GM12878 (cell line): ENCODE measurements around the gene RFFL.
A peak's percentile ranks its signal among the peaks of the same experiment; 100 is the strongest.

Experiments
- CBX3 ChIP-seq: fragments of 200-600 bp; sonication (generic); IDR thresholded peaks from 2 replicates; pipeline ENCODE4 v1.6.1; 2016; ENCODE audit warnings: low read depth, borderline replicate concordance
- CEBPB ChIP-seq, 2 experiments: fragments of 150-350 bp in 1 of 2; IDR thresholded peaks; 2 replicates each; pipeline ENCODE4 v1.6.1; 2012 to 2014; ENCODE audit warnings: low read depth in 2 of 2, low read length in 2 of 2, borderline replicate concordance in 1 of 2, inconsistent platforms in 1 of 2
- FOXK2 ChIP-seq: fragments of 450-650 bp; IDR thresholded peaks from 2 replicates; pipeline ENCODE4 v1.6.1; 2017; ENCODE audit warnings: mild to moderate bottlenecking, moderate library complexity
- IKZF1 ChIP-seq: fragments of 450-650 bp; conservative IDR thresholded peaks from 2 replicates; pipeline ENCODE4 v1.6.1; 2017; ENCODE audit warnings: antibody characterized with exemption, mild to moderate bottlenecking
- POLR2A ChIP-seq: IDR thresholded peaks from 2 replicates; pipeline ENCODE4 v1.6.1; 2011; ENCODE audit warnings: low read depth, mild to moderate bottlenecking, low read length
- SMC3 ChIP-seq: IDR thresholded peaks from 2 replicates; pipeline ENCODE4 v1.6.1; 2011; ENCODE audit warnings: low read length, improper control_type of control experiment, borderline replicate concordance
- TCF3 ChIP-seq: IDR thresholded peaks from 2 replicates; pipeline ENCODE4 v1.6.1; 2012; ENCODE audit warnings: low read depth, mild to moderate bottlenecking, low read length, borderline replicate concordance; ENCODE audit not compliant: insufficient read depth
- ZNF217 ChIP-seq: fragments of 450-650 bp; IDR thresholded peaks from 2 replicates; pipeline ENCODE4 v1.6.1; 2017; ENCODE audit warnings: antibody characterized with exemption, mild to moderate bottlenecking
- TF ChIP-seq, protein P1 (sequence below), 3 experiments: IDR thresholded peaks in 2 of 3; conservative IDR thresholded peaks in 1 of 3; 2 replicates each; pipeline ENCODE4 v1.5.1; 2011; ENCODE audit warnings: low read depth in 3 of 3, low read length in 3 of 3, mild to moderate bottlenecking in 3 of 3, control low read depth in 2 of 3, moderate library complexity in 2 of 3, inconsistent platforms in 1 of 3, mixed read lengths in 1 of 3; ENCODE audit not compliant: control insufficient read depth in 2 of 3, insufficient read depth in 1 of 3; ENCODE audit errors: extremely low read depth in 1 of 3
- TF ChIP-seq, protein P2 (sequence below): fragments of 450-650 bp; IDR thresholded peaks from 2 replicates; pipeline ENCODE4 v1.6.1; 2016; ENCODE audit warnings: mild to moderate bottlenecking

DNA sequence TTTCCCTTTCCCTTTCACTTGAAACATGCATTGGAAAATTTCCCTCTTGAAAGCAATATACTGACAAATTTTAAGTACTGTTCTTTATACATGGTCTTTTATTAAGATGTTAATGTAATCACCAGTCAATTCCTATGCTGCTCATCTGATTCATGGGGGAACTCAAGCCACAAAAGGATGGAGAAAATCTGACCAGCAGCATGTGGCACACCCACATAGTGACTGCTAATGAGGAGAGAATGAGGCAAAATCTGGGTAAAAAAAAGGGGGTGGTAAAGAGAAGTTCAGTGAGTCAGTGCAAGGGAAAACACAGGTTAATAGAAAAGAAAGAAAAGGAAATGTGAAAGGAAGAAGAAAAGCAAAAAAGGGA, 11.3 kb downstream of the RFFL start:
- TF ChIP-seq FOXK2 (no peak), SMC3 (no peak), ZNF217 (no peak), CEBPB (IDR thresholded peaks at IDR 0.05; ENCODE audit: borderline replicate concordance in 1 of 2, low read depth in 2 of 2, low read length in 2 of 2) (no peak), IKZF1 (peak; percentile 45; the same call in 1 of the 2 replicates), TCF3 (no peak), POLR2A (no peak), CBX3 (no peak)
- TF ChIP-seq, protein P1, sequence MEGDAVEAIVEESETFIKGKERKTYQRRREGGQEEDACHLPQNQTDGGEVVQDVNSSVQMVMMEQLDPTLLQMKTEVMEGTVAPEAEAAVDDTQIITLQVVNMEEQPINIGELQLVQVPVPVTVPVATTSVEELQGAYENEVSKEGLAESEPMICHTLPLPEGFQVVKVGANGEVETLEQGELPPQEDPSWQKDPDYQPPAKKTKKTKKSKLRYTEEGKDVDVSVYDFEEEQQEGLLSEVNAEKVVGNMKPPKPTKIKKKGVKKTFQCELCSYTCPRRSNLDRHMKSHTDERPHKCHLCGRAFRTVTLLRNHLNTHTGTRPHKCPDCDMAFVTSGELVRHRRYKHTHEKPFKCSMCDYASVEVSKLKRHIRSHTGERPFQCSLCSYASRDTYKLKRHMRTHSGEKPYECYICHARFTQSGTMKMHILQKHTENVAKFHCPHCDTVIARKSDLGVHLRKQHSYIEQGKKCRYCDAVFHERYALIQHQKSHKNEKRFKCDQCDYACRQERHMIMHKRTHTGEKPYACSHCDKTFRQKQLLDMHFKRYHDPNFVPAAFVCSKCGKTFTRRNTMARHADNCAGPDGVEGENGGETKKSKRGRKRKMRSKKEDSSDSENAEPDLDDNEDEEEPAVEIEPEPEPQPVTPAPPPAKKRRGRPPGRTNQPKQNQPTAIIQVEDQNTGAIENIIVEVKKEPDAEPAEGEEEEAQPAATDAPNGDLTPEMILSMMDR (IDR thresholded peaks at IDR 0.05 in 2 of 3, conservative IDR thresholded peaks at IDR 0.05 in 1 of 3; ENCODE audit: control insufficient read depth in 2 of 3, extremely low read depth in 1 of 3, insufficient read depth in 1 of 3, low read depth in 3 of 3, low read length in 3 of 3): no peak
- TF ChIP-seq, protein P2, sequence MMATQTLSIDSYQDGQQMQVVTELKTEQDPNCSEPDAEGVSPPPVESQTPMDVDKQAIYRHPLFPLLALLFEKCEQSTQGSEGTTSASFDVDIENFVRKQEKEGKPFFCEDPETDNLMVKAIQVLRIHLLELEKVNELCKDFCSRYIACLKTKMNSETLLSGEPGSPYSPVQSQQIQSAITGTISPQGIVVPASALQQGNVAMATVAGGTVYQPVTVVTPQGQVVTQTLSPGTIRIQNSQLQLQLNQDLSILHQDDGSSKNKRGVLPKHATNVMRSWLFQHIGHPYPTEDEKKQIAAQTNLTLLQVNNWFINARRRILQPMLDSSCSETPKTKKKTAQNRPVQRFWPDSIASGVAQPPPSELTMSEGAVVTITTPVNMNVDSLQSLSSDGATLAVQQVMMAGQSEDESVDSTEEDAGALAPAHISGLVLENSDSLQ: no peak
